ENCODE data around the gene TUSC2. TPM values are rescaled to one million over a fixed set of nuclear protein-coding genes. Genes with fewer than 3 reads are reported as not detected.

The TUSC2 gene
- total and polyA plus RNA-seq, 10 of the 15 experiments (the other 5 are each of a cell fraction or from before 2014, with no cell fraction given), result 4.0 to 73.8 (median 34.3) TPM

- TF ChIP-seq GATAD2B (conservative IDR thresholded peaks at IDR 0.05; ENCODE audit: low read depth) (no peak), MEF2A (IDR thresholded peaks at IDR 0.05; ENCODE audit: insufficient read depth, low read depth, low read length) (no peak), CBX3 (IDR thresholded peaks at IDR 0.05; ENCODE audit: borderline replicate concordance, low read depth) (no peak), NBN (IDR thresholded peaks at IDR 0.05) (peak; percentile 71), TARDBP (IDR thresholded peaks at IDR 0.05; ENCODE audit: borderline replicate concordance) (peak; percentile 99), E4F1 (IDR thresholded peaks at IDR 0.05; ENCODE audit: borderline replicate concordance, partially characterized antibody) (peak; percentile 44), POLR2AphosphoS2 (IDR thresholded peaks at IDR 0.05; ENCODE audit: low read depth, low read length) (peak; percentile 69; the same call in 1 of the 2 replicates), BACH1 (IDR thresholded peaks at IDR 0.05; ENCODE audit: borderline replicate concordance) (peak; percentile 57; the same call in 1 of the 2 replicates), TCF12 (IDR thresholded peaks at IDR 0.05; ENCODE audit: low read depth, low read length) (no peak), TBL1XR1 (IDR thresholded peaks at IDR 0.05; ENCODE audit: low read depth, low read length) (peak; percentile 86), BRCA1 (IDR thresholded peaks at IDR 0.05; ENCODE audit: low read depth, low read length) (0 out of 2 replicates have a peak, but pooled peaks have one; percentile 21), SMAD5 (IDR thresholded peaks at IDR 0.05; ENCODE audit: low read depth) (peak; percentile 38; the same call in 1 of the 2 replicates), RELA (IDR thresholded peaks at IDR 0.05; ENCODE audit: borderline replicate concordance, partially characterized antibody) (peak; percentile 90), TAF1 (IDR thresholded peaks at IDR 0.05; ENCODE audit: borderline replicate concordance, low read depth, low read length) (peak; percentile 65; the same call in 1 of the 2 replicates), ZNF384 (IDR thresholded peaks at IDR 0.05; ENCODE audit: borderline replicate concordance, low read depth, low read length) (0 out of 2 replicates have a peak, but pooled peaks have one; percentile 11), PAX8 (IDR thresholded peaks at IDR 0.05) (no peak), SP1 (IDR thresholded peaks at IDR 0.05; ENCODE audit: low read depth, low read length) (peak; percentile 88), SIX5 (IDR thresholded peaks at IDR 0.05; ENCODE audit: low read depth, low read length, severe bottlenecking) (peak; percentile 100), SUPT20H (IDR thresholded peaks at IDR 0.05; ENCODE audit: borderline replicate concordance, control insufficient read depth, low read depth, low read length) (no peak), CREB1 (IDR thresholded peaks at IDR 0.05; ENCODE audit: low read depth) (peak; percentile 99), CHD4 (IDR thresholded peaks at IDR 0.05) (no peak), NFXL1 (IDR thresholded peaks at IDR 0.05; ENCODE audit: borderline replicate concordance) (no peak)
- TF ChIP-seq, protein P1, sequence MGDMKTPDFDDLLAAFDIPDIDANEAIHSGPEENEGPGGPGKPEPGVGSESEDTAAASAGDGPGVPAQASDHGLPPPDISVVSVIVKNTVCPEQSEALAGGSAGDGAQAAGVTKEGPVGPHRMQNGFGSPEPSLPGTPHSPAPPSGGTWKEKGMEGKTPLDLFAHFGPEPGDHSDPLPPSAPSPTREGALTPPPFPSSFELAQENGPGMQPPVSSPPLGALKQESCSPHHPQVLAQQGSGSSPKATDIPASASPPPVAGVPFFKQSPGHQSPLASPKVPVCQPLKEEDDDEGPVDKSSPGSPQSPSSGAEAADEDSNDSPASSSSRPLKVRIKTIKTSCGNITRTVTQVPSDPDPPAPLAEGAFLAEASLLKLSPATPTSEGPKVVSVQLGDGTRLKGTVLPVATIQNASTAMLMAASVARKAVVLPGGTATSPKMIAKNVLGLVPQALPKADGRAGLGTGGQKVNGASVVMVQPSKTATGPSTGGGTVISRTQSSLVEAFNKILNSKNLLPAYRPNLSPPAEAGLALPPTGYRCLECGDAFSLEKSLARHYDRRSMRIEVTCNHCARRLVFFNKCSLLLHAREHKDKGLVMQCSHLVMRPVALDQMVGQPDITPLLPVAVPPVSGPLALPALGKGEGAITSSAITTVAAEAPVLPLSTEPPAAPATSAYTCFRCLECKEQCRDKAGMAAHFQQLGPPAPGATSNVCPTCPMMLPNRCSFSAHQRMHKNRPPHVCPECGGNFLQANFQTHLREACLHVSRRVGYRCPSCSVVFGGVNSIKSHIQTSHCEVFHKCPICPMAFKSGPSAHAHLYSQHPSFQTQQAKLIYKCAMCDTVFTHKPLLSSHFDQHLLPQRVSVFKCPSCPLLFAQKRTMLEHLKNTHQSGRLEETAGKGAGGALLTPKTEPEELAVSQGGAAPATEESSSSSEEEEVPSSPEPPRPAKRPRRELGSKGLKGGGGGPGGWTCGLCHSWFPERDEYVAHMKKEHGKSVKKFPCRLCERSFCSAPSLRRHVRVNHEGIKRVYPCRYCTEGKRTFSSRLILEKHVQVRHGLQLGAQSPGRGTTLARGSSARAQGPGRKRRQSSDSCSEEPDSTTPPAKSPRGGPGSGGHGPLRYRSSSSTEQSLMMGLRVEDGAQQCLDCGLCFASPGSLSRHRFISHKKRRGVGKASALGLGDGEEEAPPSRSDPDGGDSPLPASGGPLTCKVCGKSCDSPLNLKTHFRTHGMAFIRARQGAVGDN (IDR thresholded peaks at IDR 0.05), result 0 out of 2 replicates have a peak, but pooled peaks have one; percentile 30
- TF ChIP-seq, protein P2, sequence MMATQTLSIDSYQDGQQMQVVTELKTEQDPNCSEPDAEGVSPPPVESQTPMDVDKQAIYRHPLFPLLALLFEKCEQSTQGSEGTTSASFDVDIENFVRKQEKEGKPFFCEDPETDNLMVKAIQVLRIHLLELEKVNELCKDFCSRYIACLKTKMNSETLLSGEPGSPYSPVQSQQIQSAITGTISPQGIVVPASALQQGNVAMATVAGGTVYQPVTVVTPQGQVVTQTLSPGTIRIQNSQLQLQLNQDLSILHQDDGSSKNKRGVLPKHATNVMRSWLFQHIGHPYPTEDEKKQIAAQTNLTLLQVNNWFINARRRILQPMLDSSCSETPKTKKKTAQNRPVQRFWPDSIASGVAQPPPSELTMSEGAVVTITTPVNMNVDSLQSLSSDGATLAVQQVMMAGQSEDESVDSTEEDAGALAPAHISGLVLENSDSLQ (IDR thresholded peaks at IDR 0.05), result peak; percentile 43; the same call in 1 of the 2 replicates
These were observed 35.6 kb downstream of the TUSC2 start, which contains the start of gene IFRD2 (continued) for GRCh38 chr3:50292159-50293078.
